Measurements from ENCODE around the gene FFAR1. TPM values are rescaled to one million over a fixed set of nuclear protein-coding genes. Genes with fewer than 3 reads are reported as not detected.
A peak's percentile ranks its signal among the peaks of the same experiment; 100 is the strongest.

The FFAR1 gene
- total and polyA plus RNA-seq, 2 donors, result 0.05 TPM

DNA sequence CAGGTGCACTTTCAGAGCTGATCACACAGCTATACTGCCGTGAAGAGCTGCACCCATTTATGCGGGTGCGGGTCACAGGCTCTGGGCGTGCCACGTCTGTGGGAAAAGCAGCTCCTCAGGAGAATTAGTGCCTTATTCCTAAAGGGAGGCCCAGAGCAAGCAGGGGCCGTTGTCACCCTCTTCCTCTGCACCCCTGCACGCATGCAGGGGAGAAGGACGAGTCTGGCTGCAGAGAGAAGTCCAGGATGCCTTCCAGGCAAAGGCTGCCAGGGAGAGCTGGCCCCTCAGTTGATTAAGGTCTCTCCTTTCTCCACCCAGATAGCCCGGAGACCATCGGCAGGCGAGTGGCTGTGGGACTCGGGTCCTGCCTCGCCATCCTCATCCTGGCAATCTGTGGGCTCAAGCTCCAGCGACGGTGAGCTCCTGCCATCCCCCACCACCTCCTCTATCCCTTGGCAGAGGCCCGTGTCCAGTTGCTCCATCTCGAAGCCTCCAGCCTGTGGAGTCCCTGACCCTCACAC is 3.1 kb upstream of the FFAR1 start:
- Histone ChIP-seq H3K27ac (ENCODE audit: low read depth in 1 of 2, low read length in 1 of 2) (no peak overlapping the region), H3K27me3 (ENCODE audit: control insufficient read depth in 2 of 2, insufficient read depth in 1 of 2, low read length in 1 of 2) (no peaks in the 10 kb centered on the region), H3K9me3 (ENCODE audit: control insufficient read depth in 2 of 2, insufficient read depth in 1 of 2, low read length in 1 of 2) (no peaks in the 10 kb centered on the region), H3K4me1 (ENCODE audit: control insufficient read depth in 2 of 2, insufficient read depth in 2 of 2, low read length in 2 of 2) (peaks cover 2 to 26% of the 10 kb centered on the region in 2 donors), H3K4me3 (ENCODE audit: low read length in 2 of 2) (no peak overlapping the region), H3K36me3 (ENCODE audit: control insufficient read depth in 2 of 2, insufficient read depth in 2 of 2, low read length in 1 of 2) (no peaks in the 10 kb centered on the region)
- WGBS, result 91% methylated on average over 17 of the region's 17 CpGs
- no peak for DNase-seq (ENCODE audit: low read depth in 6 of 9, low spot score in 9 of 9)

- WGBS, result 91% methylated on average over 11 of the region's 11 CpGs
- H3K36me3 ChIP-seq (ENCODE audit: control insufficient read depth in 2 of 2, insufficient read depth in 2 of 2, low read length in 1 of 2), result no peaks in the 10 kb centered on the region
- H3K4me3 ChIP-seq (ENCODE audit: low read length in 2 of 2), result no peak overlapping the region
- H3K4me1 ChIP-seq (ENCODE audit: control insufficient read depth in 2 of 2, insufficient read depth in 2 of 2, low read length in 2 of 2), result peaks cover 2 to 26% of the 10 kb centered on the region in 2 donors
- H3K27ac ChIP-seq (ENCODE audit: low read depth in 1 of 2, low read length in 1 of 2), result no peak overlapping the region
- DNase-seq (ENCODE audit: low read depth in 6 of 9, low spot score in 9 of 9), result no peak
- no peaks in the 10 kb centered on the region for H3K27me3 ChIP-seq (ENCODE audit: control insufficient read depth in 2 of 2, insufficient read depth in 1 of 2, low read length in 1 of 2)
- no peaks in the 10 kb centered on the region for H3K9me3 ChIP-seq (ENCODE audit: control insufficient read depth in 2 of 2, insufficient read depth in 1 of 2, low read length in 1 of 2)
Measured at GRCh38 chr19:35345671-35346111, 2.0 kb upstream of the FFAR1 start.

DNA sequence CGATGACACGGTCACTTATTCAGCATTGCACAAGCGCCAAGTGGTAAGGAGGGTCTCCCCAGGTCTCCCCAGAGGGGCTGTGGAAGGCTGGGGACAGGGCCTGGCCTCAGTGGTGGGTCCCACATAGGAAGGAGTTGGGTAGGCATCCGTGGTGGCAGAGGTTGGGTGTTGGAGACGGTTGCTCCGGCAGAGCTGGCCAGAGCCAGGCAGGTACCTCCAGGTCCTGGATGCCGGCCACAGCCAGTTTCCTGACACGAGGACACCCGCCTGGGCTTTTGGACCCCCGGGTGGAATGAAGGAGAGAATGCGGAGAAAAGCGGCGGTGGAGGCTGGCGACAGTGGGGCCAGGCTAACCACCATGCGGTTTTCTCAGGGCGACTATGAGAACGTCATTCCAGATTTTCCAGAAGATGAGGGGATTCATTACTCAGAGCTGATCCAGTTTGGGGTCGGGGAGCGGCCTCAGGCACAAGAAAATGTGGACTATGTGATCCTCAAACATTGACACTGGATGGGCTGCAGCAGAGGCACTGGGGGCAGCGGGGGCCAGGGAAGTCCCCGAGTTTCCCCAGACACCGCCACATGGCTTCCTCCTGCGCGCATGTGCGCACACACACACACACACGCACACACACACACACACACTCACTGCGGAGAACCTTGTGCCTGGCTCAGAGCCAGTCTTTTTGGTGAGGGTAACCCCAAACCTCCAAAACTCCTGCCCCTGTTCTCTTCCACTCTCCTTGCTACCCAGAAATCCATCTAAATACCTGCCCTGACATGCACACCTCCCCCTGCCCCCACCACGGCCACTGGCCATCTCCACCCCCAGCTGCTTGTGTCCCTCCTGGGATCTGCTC is 1.3 kb upstream of the FFAR1 start:
- peak in 2 of 9 donors; percentile 34 to 55 for DNase-seq (ENCODE audit: low read depth in 6 of 9, low spot score in 9 of 9)
- Histone ChIP-seq H3K4me3 (ENCODE audit: low read length in 2 of 2) (no peak overlapping the region), H3K4me1 (ENCODE audit: control insufficient read depth in 2 of 2, insufficient read depth in 2 of 2, low read length in 2 of 2) (peaks cover 2 to 26% of the 10 kb centered on the region in 2 donors), H3K36me3 (ENCODE audit: control insufficient read depth in 2 of 2, insufficient read depth in 2 of 2, low read length in 1 of 2) (no peaks in the 10 kb centered on the region), H3K9me3 (ENCODE audit: control insufficient read depth in 2 of 2, insufficient read depth in 1 of 2, low read length in 1 of 2) (no peaks in the 10 kb centered on the region), H3K27ac (ENCODE audit: low read depth in 1 of 2, low read length in 1 of 2) (no peak overlapping the region), H3K27me3 (ENCODE audit: control insufficient read depth in 2 of 2, insufficient read depth in 1 of 2, low read length in 1 of 2) (no peaks in the 10 kb centered on the region)
- WGBS, result 59% methylated on average over 28 of the region's 28 CpGs

DNA sequence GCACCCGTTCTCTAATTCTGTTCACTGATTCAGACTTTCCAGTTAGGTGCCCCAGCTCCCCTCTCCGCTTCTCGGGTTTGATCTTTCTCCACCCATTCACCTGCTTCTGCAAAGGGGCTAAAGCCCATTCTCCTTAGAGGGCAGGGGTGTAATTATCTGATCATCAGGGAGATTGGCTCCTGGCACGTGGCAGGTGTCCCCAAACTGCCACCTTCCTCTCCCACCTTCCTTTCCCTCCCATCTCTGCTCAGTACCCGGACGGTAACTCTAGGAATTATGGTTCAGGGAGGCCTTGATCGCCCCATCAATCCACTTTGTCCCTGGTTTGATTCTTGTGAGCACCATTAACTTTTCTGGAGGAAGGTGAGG is 212 bp downstream of the FFAR1 start:
- no peaks in the 10 kb centered on the region for H3K36me3 ChIP-seq (ENCODE audit: control insufficient read depth in 2 of 2, insufficient read depth in 2 of 2, low read length in 1 of 2)
- no peak overlapping the region for H3K4me3 ChIP-seq (ENCODE audit: low read length in 2 of 2)
- H3K27ac ChIP-seq (ENCODE audit: low read depth in 1 of 2, low read length in 1 of 2), result no peak overlapping the region
- no peaks in the 10 kb centered on the region for H3K27me3 ChIP-seq (ENCODE audit: control insufficient read depth in 2 of 2, insufficient read depth in 1 of 2, low read length in 1 of 2)
- no peaks in the 10 kb centered on the region for H3K9me3 ChIP-seq (ENCODE audit: control insufficient read depth in 2 of 2, insufficient read depth in 1 of 2, low read length in 1 of 2)
- WGBS, result 67% methylated on average over 7 of the region's 7 CpGs
- DNase-seq (ENCODE audit: low read depth in 6 of 9, low spot score in 9 of 9), result no peak
- peaks cover 2 to 26% of the 10 kb centered on the region in 2 donors for H3K4me1 ChIP-seq (ENCODE audit: control insufficient read depth in 2 of 2, insufficient read depth in 2 of 2, low read length in 2 of 2)

DNA sequence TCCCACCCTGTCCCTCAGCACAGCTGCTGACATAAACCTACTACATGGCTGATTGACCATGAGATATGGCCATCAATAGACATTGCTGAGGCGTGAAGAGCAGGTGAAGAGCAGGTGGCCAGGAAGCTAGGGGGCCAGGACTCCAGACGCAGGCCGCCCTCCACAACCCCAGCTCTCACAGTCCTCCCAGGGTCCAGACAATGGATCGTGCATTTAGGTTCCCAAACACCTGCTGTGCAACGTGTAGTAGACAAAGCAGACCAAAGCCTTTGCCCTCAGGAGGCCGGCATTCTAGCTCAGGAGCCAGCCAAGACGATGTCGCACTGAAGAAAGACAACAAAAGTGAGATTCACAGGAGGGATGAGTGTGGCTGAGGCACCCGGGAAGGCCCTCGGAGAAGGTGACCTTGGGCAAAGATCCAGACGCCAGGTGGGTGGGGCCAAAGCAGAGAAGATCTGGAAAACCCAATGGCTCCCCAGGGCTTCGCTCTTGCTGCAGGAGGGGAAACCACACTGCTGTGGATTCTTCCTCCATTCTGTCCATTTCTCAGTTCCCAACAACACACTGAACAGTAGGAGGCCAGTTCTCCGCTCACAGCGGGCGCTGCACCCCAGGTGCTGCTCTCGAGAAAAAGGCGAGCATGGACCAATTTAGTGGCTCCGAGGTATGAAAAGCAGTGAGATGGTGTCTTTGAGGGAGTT is 1.4 kb downstream of the FFAR1 start:
- 95% methylated on average over 18 of the region's 18 CpGs for WGBS
- Histone ChIP-seq H3K4me3 (ENCODE audit: low read length in 2 of 2) (no peak overlapping the region), H3K4me1 (ENCODE audit: control insufficient read depth in 2 of 2, insufficient read depth in 2 of 2, low read length in 2 of 2) (peaks cover 2 to 26% of the 10 kb centered on the region in 2 donors), H3K36me3 (ENCODE audit: control insufficient read depth in 2 of 2, insufficient read depth in 2 of 2, low read length in 1 of 2) (no peaks in the 10 kb centered on the region), H3K9me3 (ENCODE audit: control insufficient read depth in 2 of 2, insufficient read depth in 1 of 2, low read length in 1 of 2) (no peaks in the 10 kb centered on the region), H3K27me3 (ENCODE audit: control insufficient read depth in 2 of 2, insufficient read depth in 1 of 2, low read length in 1 of 2) (no peaks in the 10 kb centered on the region), H3K27ac (ENCODE audit: low read depth in 1 of 2, low read length in 1 of 2) (no peak overlapping the region)
- DNase-seq (ENCODE audit: low read depth in 6 of 9, low spot score in 9 of 9), result no peak

GRCh38 chr19:35349614-35350521 is 2.2 kb downstream of the FFAR1 start:
- peaks cover 2 to 26% of the 10 kb centered on the region in 2 donors for H3K4me1 ChIP-seq (ENCODE audit: control insufficient read depth in 2 of 2, insufficient read depth in 2 of 2, low read length in 2 of 2)
- no peaks in the 10 kb centered on the region for H3K27me3 ChIP-seq (ENCODE audit: control insufficient read depth in 2 of 2, insufficient read depth in 1 of 2, low read length in 1 of 2)
- no peaks in the 10 kb centered on the region for H3K36me3 ChIP-seq (ENCODE audit: control insufficient read depth in 2 of 2, insufficient read depth in 2 of 2, low read length in 1 of 2)
- 95% methylated on average over 17 of the region's 17 CpGs for WGBS
- H3K9me3 ChIP-seq (ENCODE audit: control insufficient read depth in 2 of 2, insufficient read depth in 1 of 2, low read length in 1 of 2), result no peaks in the 10 kb centered on the region
- no peak overlapping the region for H3K27ac ChIP-seq (ENCODE audit: low read depth in 1 of 2, low read length in 1 of 2)
- no peak for DNase-seq (ENCODE audit: low read depth in 6 of 9, low spot score in 9 of 9)
- no peak overlapping the region for H3K4me3 ChIP-seq (ENCODE audit: low read length in 2 of 2)

DNA sequence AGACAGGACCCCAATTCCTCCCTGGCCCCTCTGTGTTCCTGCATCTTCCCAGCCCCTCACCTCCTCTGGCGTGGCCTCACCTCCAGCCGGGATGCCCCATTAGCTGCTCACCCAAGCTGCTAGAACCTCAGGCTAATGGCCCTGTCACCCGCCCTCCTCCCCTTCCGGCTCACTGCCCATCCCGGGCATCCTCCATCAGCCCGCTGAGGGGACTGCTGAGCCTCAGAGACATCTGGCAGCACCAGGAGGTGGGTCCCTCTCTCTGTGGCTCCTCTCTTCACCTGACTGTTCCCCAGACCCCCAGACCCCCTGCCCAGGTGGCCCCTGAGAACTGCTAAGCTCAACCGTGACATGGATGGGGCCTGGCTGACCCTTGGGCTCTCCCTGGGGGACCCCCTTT is 2.9 kb downstream of the FFAR1 start:
- Histone ChIP-seq H3K27me3 (ENCODE audit: control insufficient read depth in 2 of 2, insufficient read depth in 1 of 2, low read length in 1 of 2) (no peaks in the 10 kb centered on the region), H3K36me3 (ENCODE audit: control insufficient read depth in 2 of 2, insufficient read depth in 2 of 2, low read length in 1 of 2) (no peaks in the 10 kb centered on the region), H3K27ac (ENCODE audit: low read depth in 1 of 2, low read length in 1 of 2) (no peak overlapping the region), H3K4me3 (ENCODE audit: low read length in 2 of 2) (no peak overlapping the region), H3K9me3 (ENCODE audit: control insufficient read depth in 2 of 2, insufficient read depth in 1 of 2, low read length in 1 of 2) (no peaks in the 10 kb centered on the region), H3K4me1 (ENCODE audit: control insufficient read depth in 2 of 2, insufficient read depth in 2 of 2, low read length in 2 of 2) (peaks cover 2 to 25% of the 10 kb centered on the region in 2 donors)
- DNase-seq (ENCODE audit: low read depth in 6 of 9, low spot score in 9 of 9), result no peak
- WGBS, result 97% methylated on average over 7 of the region's 7 CpGs

DNA sequence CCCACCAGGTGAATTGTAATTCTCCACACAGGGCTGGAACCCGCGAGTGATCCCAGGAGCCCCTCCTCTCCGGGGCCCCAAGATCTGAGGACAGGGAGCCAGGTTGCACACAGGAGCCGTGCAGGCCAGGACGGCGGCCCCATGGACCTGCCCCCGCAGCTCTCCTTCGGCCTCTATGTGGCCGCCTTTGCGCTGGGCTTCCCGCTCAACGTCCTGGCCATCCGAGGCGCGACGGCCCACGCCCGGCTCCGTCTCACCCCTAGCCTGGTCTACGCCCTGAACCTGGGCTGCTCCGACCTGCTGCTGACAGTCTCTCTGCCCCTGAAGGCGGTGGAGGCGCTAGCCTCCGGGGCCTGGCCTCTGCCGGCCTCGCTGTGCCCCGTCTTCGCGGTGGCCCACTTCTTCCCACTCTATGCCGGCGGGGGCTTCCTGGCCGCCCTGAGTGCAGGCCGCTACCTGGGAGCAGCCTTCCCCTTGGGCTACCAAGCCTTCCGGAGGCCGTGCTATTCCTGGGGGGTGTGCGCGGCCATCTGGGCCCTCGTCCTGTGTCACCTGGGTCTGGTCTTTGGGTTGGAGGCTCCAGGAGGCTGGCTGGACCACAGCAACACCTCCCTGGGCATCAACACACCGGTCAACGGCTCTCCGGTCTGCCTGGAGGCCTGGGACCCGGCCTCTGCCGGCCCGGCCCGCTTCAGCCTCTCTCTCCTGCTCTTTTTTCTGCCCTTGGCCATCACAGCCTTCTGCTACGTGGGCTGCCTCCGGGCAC is 3.9 kb downstream of the FFAR1 start:
- no peak for DNase-seq (ENCODE audit: low read depth in 6 of 9, low spot score in 9 of 9)
- Histone ChIP-seq H3K4me1 (ENCODE audit: control insufficient read depth in 2 of 2, insufficient read depth in 2 of 2, low read length in 2 of 2) (peaks cover 2 to 15% of the 10 kb centered on the region in 2 donors), H3K4me3 (ENCODE audit: low read length in 2 of 2) (no peak overlapping the region), H3K9me3 (ENCODE audit: control insufficient read depth in 2 of 2, insufficient read depth in 1 of 2, low read length in 1 of 2) (no peaks in the 10 kb centered on the region), H3K27me3 (ENCODE audit: control insufficient read depth in 2 of 2, insufficient read depth in 1 of 2, low read length in 1 of 2) (no peaks in the 10 kb centered on the region), H3K27ac (ENCODE audit: low read depth in 1 of 2, low read length in 1 of 2) (no peak overlapping the region), H3K36me3 (ENCODE audit: control insufficient read depth in 2 of 2, insufficient read depth in 2 of 2, low read length in 1 of 2) (no peaks in the 10 kb centered on the region)
- 96% methylated on average over 47 of the region's 47 CpGs for WGBS

All from thymus (tissue), 11 donors.